Peyer's patch (tissue), 4 donors: ENCODE measurements around the gene SCARF2.

ENCODE experiments used
- CTCF ChIP-seq, 6 experiments: fragments of 450-650 bp in 4 of 6; fragments of 200-600 bp in 2 of 6; sonication (generic) in 1 of 6; IDR thresholded peaks; one replicate each; pipeline ENCODE4 v1.5.1; 2017 to 2019; ENCODE audit warnings: antibody characterized with exemption in 6 of 6, mild to moderate bottlenecking in 3 of 6, moderate library complexity in 1 of 6
- POLR2A ChIP-seq, 2 donors: fragments of 450-650 bp; IDR thresholded peaks; one replicate each; pipeline ENCODE4 v1.5.1; 2017; ENCODE audit warnings: antibody characterized with exemption in 2 of 2, mild to moderate bottlenecking in 2 of 2, moderate library complexity in 2 of 2

GRCh38 chr22:20405291-20405930 is 32.2 kb downstream of the SCARF2 start:
- TF ChIP-seq POLR2A (IDR thresholded peaks at IDR 0.05) (no peak), CTCF (IDR thresholded peaks at IDR 0.05) (no peak)
